Gastrocnemius medialis (tissue), 4 donors: ENCODE results near the gene ABCA13.

ENCODE experiments used
- CTCF ChIP-seq, 5 experiments: fragments of 450-650 bp in 3 of 5; fragments of 200-600 bp in 2 of 5; sonication (generic) in 2 of 5; IDR thresholded peaks in 4 of 5; conservative IDR thresholded peaks in 1 of 5; 1 replicate in 4 of 5; 2 replicates in 1 of 5; pipeline ENCODE4 v1.5.1; 2016 to 2019; ENCODE audit warnings: antibody characterized with exemption in 5 of 5, mild to moderate bottlenecking in 3 of 5, moderate library complexity in 3 of 5
- POLR2A ChIP-seq, 2 donors: fragments of 450-650 bp; IDR thresholded peaks; one replicate each; pipeline ENCODE4 v1.6.1; 2017; ENCODE audit warnings: antibody characterized with exemption in 2 of 2, mild to moderate bottlenecking in 2 of 2, moderate library complexity in 2 of 2

- TF ChIP-seq CTCF (IDR thresholded peaks at IDR 0.05 in 4 of 5, conservative IDR thresholded peaks at IDR 0.05 in 1 of 5): no peak
- no peak for TF ChIP-seq POLR2A (IDR thresholded peaks at IDR 0.05)
Observed at GRCh38 chr7:48217266-48217665, 46.0 kb downstream of the ABCA13 start.
